Esophagus muscularis mucosa (tissue), 4 donors: ENCODE measurements around the gene PECR. TPM values are rescaled to one million over a fixed set of nuclear protein-coding genes. Genes with fewer than 3 reads are reported as not detected.

Experiments used
- DNase-seq: peaks from one replicate; pipeline ENCODE4 v3.0.0-alpha.2; 2017; ENCODE audit errors: extremely low spot score
- H3K27ac ChIP-seq, 4 donors: fragments of 200-600 bp; sonication (generic); replicated peaks in 1 of 4; 1 replicate in 3 of 4; 2 replicates in 1 of 4; pipeline ENCODE4 v1.5.1; 2016 to 2019; ENCODE audit warnings: mild to moderate bottlenecking in 1 of 4
- H3K27me3 ChIP-seq, 4 donors: fragments of 200-600 bp; sonication (generic); one replicate each; pipeline versions ENCODE4 v1.5.1 to v1.6.0; 2016 to 2019
- H3K36me3 ChIP-seq, 4 donors: fragments of 200-600 bp; sonication (generic); one replicate each; pipeline ENCODE4 v1.5.1; 2016 to 2019
- H3K4me1 ChIP-seq, 4 donors: fragments of 200-600 bp; sonication (generic); one replicate each; pipeline ENCODE4 v1.5.1; 2016 to 2019
- H3K4me3 ChIP-seq, 4 donors: fragments of 200-600 bp; sonication (generic); 1 replicate in 2 of 4; 2 replicates in 2 of 4; pipeline ENCODE4 v1.5.1; 2016 to 2019; ENCODE audit warnings: mild to moderate bottlenecking in 4 of 4, moderate library complexity in 1 of 4
- H3K9me3 ChIP-seq, 4 donors: fragments of 200-600 bp; sonication (generic); 1 replicate in 3 of 4; 2 replicates in 1 of 4; pipeline ENCODE4 v1.5.1; 2016 to 2019
- EP300 ChIP-seq: sonication (generic); formaldehyde crosslinking; IDR thresholded peaks from one replicate; pipeline ENCODE4 v1.6.1; 2017; ENCODE audit warnings: antibody characterized with exemption
- POLR2A ChIP-seq: fragments of 450-650 bp; IDR thresholded peaks from one replicate; pipeline ENCODE4 v1.6.1; 2017; ENCODE audit warnings: antibody characterized with exemption, moderate library complexity, mild to moderate bottlenecking, low read depth
- POLR2AphosphoS5 ChIP-seq, 2 donors: sonication (generic); formaldehyde crosslinking; IDR thresholded peaks; one replicate each; pipeline ENCODE4 v1.6.1; 2017; ENCODE audit warnings: antibody characterized with exemption in 2 of 2
- WGBS: methylation state at CpG from one replicate; pipeline ENCODE4 v1.1.5; 2018; 5-methylcytosine and 5-hydroxymethylcytosine counted together
- intact Hi-C: fragments of 100-400 bp; cut with DNase I; formaldehyde crosslinking; loops from one replicate; pipeline ENCODE4 v1.15.1; 2023
- total RNA-seq, 4 donors: library from RNA; depleted of rRNA; stranded (reverse); fragments of >200 nt; gene quantifications; one replicate each; pipeline versions ENCODE4 v1.1.0 to v1.2.1, GENCODE V29; 2016
- TF ChIP-seq, protein P1 (sequence below), 3 experiments: fragments of 200-600 bp in 2 of 3; fragments of 450-650 bp in 1 of 3; sonication (generic) in 2 of 3; IDR thresholded peaks; one replicate each; pipeline ENCODE4 v1.5.1; 2017 to 2019; ENCODE audit warnings: antibody characterized with exemption in 3 of 3, mild to moderate bottlenecking in 2 of 3, moderate library complexity in 1 of 3

PECR gene
- total RNA-seq, 4 donors from 2014 or later: 3.3 to 14.8 (median 10.0) TPM

DNA sequence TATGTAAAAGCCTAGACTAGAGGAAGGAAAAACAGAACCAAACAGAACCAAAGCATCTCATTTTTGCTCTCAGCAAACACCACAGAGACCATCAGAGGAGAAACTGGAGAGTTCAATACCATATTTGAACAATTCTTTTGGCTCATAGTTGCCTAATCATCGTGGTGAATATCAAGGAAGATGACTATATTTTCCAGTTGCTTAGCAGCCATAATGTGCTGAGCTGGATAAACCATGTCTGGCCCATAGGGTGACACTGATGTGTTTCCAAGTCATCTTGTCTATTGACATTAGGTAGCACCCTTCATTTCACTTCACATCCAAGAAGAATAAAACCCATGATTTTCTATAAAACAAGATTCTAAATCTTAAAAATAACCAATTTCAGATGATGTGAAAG lies 21.6 kb upstream of the PECR start:
- WGBS: 68% methylated on average over 1 of the region's 1 CpG
- Histone ChIP-seq H3K27ac (no peak overlapping the region), H3K4me1 (peaks cover 0 to 11% (median 1%) of the 10 kb centered on the region in 4 donors), H3K4me3 (no peak overlapping the region), H3K9me3 (no peaks in the 10 kb centered on the region), H3K27me3 (peaks cover 0 to 13% (median 0%) of the 10 kb centered on the region in 4 donors), H3K36me3 (peaks cover 0 to 3% (median 2%) of the 10 kb centered on the region in 4 donors)
- intact Hi-C loops: no loop called here
- no peak for DNase-seq
- TF ChIP-seq, protein P1, sequence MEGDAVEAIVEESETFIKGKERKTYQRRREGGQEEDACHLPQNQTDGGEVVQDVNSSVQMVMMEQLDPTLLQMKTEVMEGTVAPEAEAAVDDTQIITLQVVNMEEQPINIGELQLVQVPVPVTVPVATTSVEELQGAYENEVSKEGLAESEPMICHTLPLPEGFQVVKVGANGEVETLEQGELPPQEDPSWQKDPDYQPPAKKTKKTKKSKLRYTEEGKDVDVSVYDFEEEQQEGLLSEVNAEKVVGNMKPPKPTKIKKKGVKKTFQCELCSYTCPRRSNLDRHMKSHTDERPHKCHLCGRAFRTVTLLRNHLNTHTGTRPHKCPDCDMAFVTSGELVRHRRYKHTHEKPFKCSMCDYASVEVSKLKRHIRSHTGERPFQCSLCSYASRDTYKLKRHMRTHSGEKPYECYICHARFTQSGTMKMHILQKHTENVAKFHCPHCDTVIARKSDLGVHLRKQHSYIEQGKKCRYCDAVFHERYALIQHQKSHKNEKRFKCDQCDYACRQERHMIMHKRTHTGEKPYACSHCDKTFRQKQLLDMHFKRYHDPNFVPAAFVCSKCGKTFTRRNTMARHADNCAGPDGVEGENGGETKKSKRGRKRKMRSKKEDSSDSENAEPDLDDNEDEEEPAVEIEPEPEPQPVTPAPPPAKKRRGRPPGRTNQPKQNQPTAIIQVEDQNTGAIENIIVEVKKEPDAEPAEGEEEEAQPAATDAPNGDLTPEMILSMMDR (IDR thresholded peaks at IDR 0.05): no peak
- TF ChIP-seq POLR2A (no peak), POLR2AphosphoS5 (IDR thresholded peaks at IDR 0.05) (no peak), EP300 (no peak)

DNA sequence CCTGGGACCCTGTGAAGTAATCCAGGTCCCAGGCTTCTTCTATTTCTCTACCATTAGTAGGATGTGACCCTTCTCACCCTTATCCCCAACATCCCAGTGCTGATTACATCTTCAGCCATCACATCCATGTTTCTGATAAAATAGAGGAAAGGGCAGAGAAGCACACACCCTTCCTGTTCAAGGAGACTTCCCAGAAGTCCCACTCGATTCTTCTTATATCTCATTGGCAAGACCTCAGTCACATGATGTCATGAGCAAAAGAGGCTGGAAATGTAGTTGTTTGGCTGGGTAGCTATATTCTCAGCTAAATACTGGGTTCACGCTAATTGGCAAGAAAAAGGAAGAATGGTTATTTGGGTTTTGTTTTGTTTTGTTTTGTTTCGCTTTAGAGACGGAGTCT lies 19.5 kb upstream of the PECR start:
- Histone ChIP-seq H3K4me1 (no peaks in the 10 kb centered on the region), H3K27ac (no peak overlapping the region), H3K9me3 (no peaks in the 10 kb centered on the region), H3K36me3 (peaks cover 0 to 3% (median 2%) of the 10 kb centered on the region in 4 donors), H3K27me3 (peaks cover 0 to 5% (median 0%) of the 10 kb centered on the region in 4 donors), H3K4me3 (no peak overlapping the region)
- no peak for DNase-seq
- WGBS: 84% methylated on average over 4 of the region's 4 CpGs
- intact Hi-C loops: no loop called here
- no peak for TF ChIP-seq POLR2A
- TF ChIP-seq, protein P1 (IDR thresholded peaks at IDR 0.05): no peak
- no peak for TF ChIP-seq POLR2AphosphoS5 (IDR thresholded peaks at IDR 0.05)

DNA sequence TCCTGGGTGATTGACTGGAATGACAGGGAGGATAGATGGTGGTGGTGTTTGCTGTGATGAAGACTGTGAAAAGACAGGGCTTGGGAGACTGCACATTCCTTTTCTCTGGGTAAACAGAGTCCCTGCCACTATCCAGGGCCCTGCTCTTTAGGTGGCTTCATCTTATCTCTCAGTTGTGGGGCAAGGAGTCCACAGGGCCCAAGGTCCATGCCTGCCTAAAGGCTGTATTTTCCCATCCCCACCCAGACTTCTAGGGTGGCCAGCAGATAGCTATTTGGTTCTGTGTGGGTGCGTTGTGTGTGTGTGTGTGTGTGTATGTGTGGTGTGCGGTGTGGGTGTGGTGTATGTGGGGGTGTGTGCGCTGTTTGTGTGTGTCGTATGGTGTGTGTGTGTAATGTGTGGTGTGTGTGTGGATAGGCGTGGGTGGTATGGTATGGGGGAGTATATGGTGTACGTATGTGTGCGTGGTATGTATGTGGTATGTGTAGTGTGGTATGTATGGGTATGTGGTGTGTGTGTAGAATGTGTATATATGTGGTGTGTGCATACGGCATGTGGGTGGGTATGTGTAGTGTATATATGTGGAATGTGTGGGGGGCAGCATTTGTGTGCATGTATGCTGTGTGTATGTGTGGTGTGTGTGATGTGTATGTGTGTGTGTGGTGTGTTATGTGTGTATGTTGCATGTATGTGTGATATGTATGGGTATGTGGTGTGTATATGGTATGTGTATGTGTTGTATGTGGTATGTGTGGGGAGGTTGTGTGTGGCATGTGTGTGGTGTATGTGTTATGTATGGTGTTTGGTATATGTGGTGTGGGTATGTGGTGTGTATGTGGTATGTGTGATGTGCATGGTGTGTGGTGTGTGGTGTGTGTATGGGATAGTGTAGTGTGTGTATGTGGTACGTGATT lies 17.1 kb upstream of the PECR start:
- Histone ChIP-seq H3K4me1 (no peaks in the 10 kb centered on the region), H3K9me3 (no peaks in the 10 kb centered on the region), H3K36me3 (peaks cover 0 to 3% (median 2%) of the 10 kb centered on the region in 4 donors), H3K4me3 (no peak overlapping the region), H3K27me3 (peaks cover 0 to 3% (median 0%) of the 10 kb centered on the region in 4 donors), H3K27ac (no peak overlapping the region)
- TF ChIP-seq, protein P1 (IDR thresholded peaks at IDR 0.05): no peak
- no peak for TF ChIP-seq EP300
- no peak for TF ChIP-seq POLR2AphosphoS5 (IDR thresholded peaks at IDR 0.05)
- TF ChIP-seq POLR2A: no peak
- intact Hi-C loops: no loop called here
- no peak for DNase-seq
- 95% methylated on average over 9 of the region's 9 CpGs for WGBS

DNA sequence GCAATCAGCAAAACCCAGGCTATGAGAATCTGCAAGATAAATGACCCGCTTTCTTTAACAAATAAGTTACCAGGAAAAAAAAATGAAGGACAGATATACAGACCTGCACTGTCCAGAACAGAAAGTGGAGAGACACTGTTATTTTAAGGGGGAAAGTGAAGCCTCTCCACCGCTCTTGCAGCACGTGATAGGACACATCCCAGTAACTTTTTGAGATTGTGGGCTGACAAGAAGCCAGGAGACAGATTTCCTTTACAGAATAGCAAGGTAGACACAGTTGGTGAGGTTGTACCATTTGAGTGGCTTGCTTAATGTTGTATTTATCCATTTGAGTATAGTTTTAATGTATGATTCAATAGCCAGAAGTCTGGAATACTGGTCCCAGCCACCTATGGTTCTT lies 13.1 kb upstream of the PECR start:
- TF ChIP-seq EP300: no peak
- no peak for TF ChIP-seq POLR2A
- TF ChIP-seq POLR2AphosphoS5 (IDR thresholded peaks at IDR 0.05): no peak
- TF ChIP-seq, protein P1 (IDR thresholded peaks at IDR 0.05): no peak
- intact Hi-C loops: no loop called here
- Histone ChIP-seq H3K4me3 (no peak overlapping the region), H3K4me1 (no peaks in the 10 kb centered on the region), H3K27ac (no peak overlapping the region), H3K27me3 (peaks cover 0 to 7% (median 0%) of the 10 kb centered on the region in 4 donors), H3K9me3 (no peaks in the 10 kb centered on the region), H3K36me3 (no peaks in the 10 kb centered on the region)
- DNase-seq: no peak
- WGBS: 91% methylated on average over 3 of the region's 3 CpGs
